HG02623 (cell line): ENCODE measurements around the gene AURKA.
"Not testable (repeated sequence)": the region's sequence is repeated elsewhere in the genome, so short reads cannot be mapped to it uniquely, and the experiment has no call there.

ENCODE experiments used
- ATAC-seq: cut with Tn5 transposase; IDR thresholded peaks from one replicate; pipeline ENCODE4 v1.9.1; 2021; ENCODE audit warnings: moderate library complexity; ENCODE audit not compliant: unreplicated experiment

Gene AURKA

GRCh38 chr20:56422076-56422823 lies 30.2 kb upstream of the AURKA start:
- ATAC-seq, result no peak

GRCh38 chr20:56420940-56421688 lies 29.1 kb upstream of the AURKA start:
- ATAC-seq, result no peak

DNA sequence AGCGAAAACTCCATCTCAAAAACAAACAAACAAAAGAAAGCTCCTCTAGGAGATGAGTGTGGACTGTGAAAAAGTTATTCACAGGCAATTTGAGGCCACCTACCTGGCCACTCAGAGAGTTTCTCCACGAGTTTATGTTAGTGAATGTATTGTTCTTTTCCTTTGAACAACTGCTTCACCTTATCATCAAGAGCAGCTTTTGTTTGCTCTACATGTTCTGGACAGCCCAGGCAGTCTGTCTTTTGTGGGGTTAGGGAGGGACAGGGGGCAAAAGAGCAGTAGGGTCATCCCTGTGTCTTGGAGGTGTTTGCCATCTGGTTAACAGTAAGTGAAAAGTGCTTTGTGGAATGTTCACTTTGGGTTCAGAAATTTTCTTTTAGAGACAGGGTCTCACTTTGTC lies 28.0 kb upstream of the AURKA start:
- no peak for ATAC-seq

DNA sequence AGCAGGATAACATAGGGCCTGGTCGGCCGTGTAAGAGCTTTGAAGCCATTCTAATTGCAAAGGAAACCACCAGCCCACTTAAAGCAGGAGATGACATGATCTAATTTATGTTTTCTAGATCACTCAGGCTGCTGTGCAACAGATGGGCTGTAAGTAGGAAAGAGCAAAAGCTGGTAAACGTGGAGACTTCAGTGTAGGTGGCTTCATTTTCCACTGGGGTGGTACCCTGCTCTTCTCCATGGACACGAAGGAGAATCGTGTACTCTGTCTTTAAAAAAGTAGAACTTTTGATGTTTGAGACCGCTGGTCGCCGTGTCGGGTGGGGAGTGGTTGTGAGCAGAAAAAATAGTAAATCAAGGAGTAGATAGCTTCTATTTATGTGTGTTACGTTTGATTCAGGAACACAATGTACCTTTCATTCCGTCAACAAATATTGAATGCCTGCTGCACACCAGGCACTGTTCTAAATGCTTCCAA lies 26.4 kb upstream of the AURKA start:
- ATAC-seq, result no peak

- ATAC-seq, result no peak
These were observed 25.9 kb upstream of the AURKA start for GRCh38 chr20:56417911-56418310.

DNA sequence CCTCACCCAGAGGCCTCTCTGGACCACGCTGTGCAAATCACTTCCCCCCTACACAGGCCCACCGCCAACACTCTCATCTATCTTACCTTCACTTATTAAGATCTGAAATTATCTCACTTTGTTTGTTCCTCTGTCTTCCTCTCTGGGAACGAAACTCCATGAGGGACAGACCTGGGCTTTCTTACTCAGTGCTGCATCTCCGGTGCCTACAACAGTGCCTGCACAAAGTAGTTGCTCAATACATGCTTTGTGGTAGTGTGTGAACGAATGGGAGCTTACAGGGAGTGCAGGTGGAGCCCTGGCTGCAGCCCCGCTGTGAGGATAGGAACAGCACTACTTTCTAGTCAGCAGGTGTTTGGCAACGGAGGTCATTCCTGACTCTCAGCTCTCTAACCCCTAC lies 25.4 kb upstream of the AURKA start:
- ATAC-seq, result no peak

- ATAC-seq, result no peak
These were observed 23.1 kb upstream of the AURKA start for GRCh38 chr20:56414842-56415765.

GRCh38 chr20:56412949-56413348 lies 20.9 kb upstream of the AURKA start:
- no peak for ATAC-seq

- no peak for ATAC-seq
These were observed 20.4 kb upstream of the AURKA start for GRCh38 chr20:56412473-56412790.

GRCh38 chr20:56411759-56412472 lies 19.9 kb upstream of the AURKA start, which contains the start of gene CASS4:
TSS of gene CASS4 (plus strand) at chr20:56412260. CDS start at chr20:56412459, 199 bp downstream.
- peak; percentile 74 for ATAC-seq

DNA sequence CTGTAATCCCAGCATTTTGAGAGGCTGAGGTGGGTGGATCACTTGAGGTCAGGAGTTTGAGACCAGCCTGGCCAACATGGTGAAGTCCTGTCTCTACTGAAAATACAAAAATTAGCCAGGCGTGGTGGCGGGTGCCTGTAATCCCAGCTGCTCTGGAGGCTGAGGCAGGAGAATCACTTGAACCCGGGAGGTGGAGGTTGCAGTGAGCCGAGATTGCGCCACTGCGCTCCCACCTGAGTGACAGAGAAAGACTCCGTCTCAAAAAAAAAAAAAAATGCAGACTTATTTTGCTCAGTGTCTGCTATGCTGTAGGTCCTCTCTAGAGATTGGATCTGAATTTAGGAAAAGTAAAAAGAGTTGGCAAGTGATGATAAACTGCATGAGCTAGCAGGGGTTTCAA lies 19.3 kb upstream of the AURKA start:
- ATAC-seq, result not testable (repeated sequence)

GRCh38 chr20:56409956-56410355 lies 17.9 kb upstream of the AURKA start:
- no peak for ATAC-seq

DNA sequence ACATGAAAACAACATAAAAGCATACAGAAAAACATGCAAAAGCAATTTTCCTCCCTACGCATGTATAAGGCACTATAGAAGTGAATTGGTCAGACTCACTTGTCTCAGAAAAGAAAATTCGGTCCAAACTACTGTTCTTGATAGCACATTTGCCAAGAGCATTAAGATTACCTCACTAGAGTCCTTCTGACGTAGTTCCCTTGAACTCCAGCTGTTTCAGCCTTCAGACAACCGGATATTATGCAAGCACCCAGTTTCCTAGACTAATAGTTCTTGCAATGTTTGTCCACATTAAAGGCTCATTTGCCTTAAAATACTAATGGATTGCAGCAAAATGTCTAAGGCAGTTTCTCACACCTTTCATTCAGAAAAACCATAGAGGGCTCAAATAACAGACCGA lies 17.5 kb upstream of the AURKA start:
- no peak for ATAC-seq

- ATAC-seq, result no peak
These were observed 14.9 kb upstream of the AURKA start for GRCh38 chr20:56406910-56407309.

- ATAC-seq, result not testable (repeated sequence)
These were observed 13.3 kb upstream of the AURKA start for GRCh38 chr20:56405356-56405755.

DNA sequence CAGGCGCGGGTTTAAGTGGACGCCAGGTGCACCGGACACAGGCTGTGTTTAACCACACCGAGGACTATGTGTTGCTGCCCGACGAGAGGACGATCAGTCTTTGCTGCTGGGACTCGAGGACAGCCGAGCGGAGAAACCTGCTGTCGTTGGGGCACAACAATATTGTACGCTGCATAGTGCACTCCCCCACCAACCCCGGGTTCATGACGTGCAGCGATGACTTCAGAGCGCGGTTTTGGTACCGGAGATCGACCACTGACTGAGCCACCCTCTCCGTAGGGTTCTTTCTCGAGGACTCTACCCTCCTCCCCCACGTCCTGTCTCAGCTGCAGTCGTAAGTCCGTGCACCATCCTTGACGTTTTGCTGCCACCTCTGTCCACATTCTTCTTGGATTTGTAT lies 11.4 kb upstream of the AURKA start:
- no peak for ATAC-seq

DNA sequence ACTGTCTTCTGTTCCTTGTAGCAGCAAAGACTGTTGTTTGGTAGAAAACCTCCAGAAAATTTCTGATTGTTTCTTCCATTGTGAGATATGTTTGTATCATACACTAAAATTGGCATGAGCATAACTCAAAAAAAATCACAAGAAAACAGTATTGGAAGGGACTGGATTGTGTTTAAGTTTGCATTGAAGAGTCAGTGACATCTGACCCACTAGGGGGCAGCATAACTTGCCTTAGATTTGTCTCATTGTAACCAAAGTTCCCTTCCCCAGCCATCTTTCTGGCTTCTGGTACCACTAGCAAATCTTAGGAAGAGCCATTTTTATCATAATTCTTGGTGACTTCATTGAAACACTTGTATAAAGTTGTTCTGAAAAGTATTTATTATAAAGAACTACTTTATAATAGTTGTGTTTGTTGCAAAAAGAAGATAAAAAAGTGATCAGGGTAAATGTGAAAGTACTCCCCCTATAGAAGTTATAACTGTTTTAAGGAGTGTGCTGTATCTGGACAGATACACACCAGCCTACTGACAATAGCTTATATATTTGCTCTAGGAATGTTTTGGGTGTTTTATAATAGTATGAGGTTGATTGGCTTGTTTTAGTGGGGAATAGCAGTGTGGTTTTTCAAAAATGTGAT lies 8.1 kb upstream of the AURKA start:
- ATAC-seq, result no peak

DNA sequence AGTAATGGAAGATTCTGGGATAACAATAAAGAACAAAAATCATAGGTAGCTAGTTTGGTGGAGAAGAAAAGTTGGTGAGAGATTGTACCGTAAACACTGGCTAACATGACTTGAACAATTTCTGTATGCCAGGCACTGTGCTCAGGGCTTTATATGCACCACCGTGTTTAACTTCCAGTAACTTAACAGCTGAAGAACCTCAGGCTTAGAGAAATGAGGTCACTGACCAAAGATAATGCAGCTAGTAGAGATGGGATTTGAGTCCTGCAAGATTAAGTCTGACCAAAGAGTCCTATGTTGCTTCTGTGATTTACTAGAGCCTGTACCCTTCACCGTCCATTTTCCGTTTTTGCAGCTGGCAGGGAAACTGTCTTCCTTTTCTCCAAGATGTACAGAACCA lies 3.2 kb upstream of the AURKA start:
- ATAC-seq, result no peak

- no peak for ATAC-seq
These were observed 1.6 kb upstream of the AURKA start for GRCh38 chr20:56393653-56394052.

DNA sequence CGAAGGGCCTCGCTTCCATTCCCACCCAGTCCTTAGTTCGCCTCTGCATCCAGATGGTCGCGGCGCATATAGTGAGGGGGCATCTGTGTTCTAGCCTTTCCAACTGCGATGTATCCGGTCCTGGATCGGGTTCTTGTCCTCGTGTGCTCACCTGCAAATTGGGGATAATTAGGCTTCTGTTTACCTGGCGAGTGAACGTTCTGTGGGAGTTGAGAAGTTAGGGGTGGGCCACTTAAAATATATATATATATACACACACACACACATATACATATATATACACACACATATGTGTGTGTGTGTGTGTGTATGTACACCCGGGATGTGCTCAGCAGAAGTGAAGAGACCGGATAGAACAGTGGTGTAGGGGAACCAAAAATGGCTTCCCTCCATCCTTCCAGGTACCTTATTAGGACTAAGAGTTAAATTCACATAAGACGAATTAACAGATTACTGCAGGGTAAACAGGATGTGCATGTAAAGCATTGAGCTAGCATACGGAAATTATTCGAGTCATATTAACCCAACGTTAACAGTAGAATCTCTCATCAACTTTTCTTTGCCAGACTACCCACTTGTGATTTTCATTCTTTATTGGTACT lies 967 bp upstream of the AURKA start:
- no peak for ATAC-seq
